Erythroblast (primary cell): ENCODE measurements around the gene ALKAL2.

Source experiments
- GATA1 ChIP-seq: IDR thresholded peaks from 2 replicates; pipeline ENCODE4 v1.6.1; 2011; ENCODE audit warnings: low read depth, mild to moderate bottlenecking, control low read depth, low read length, moderate library complexity
- POLR2A ChIP-seq: IDR thresholded peaks from 2 replicates; pipeline ENCODE4 v1.6.1; 2011; ENCODE audit warnings: mild to moderate bottlenecking, low read length

DNA sequence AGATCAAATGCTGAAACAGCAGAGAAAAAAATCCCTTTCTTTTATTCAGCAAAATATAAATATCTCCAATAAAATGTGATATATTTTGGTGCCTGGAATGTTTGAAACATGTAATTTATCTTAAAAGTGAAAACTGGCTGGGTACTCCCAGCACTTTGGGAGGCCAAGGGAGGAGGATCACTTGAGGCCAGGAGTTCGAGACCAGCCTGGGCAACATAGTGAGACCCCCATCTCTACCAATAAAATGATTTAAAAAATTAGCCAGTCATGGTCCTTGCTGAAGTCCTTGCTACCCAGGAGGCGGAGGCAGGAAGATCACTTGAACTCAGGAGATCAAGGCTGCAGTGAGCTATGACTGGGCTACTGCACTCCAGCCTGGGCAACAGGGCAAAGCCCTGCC is 32.7 kb downstream of the ALKAL2 start:
- no peak for TF ChIP-seq POLR2A
- no peak for TF ChIP-seq GATA1
